HepG2 (cell line): ENCODE data around the gene GFOD1. TPM values are rescaled to one million over a fixed set of nuclear protein-coding genes. Genes with fewer than 3 reads are reported as not detected.

Experiments used
- ATAC-seq: fragments of 200-7000 bp; cut with Tn5 transposase; 3 replicates; pipeline ENCODE4 v1.9.1; 2020; ENCODE audit warnings: mild to moderate bottlenecking, moderate library complexity
- BruUV-seq: library from RNA; stranded (reverse); fragments of 400-500 nt; replicated peaks from 2 replicates; lab custom pipeline; 2021; lab: Mats Ljungman, UMichigan
- CTCF ChIA-PET: fragments of 300-600 bp; formaldehyde crosslinking; extraction: SDS; loops from one replicate; lab custom pipeline; 2021; ENCODE audit warnings: low total read pairs, inconsistent platforms, low intra/inter-chr PET ratio; lab: Yijun Ruan, JAX
- POLR2A ChIA-PET: fragments of 350-600 bp; sonication (Branson Sonifier 250); formaldehyde crosslinking; loops from one replicate; lab custom pipeline; 2020; ENCODE audit warnings: antibody characterized with exemption, inconsistent platforms; lab: Yijun Ruan, JAX
- DNase-seq: peaks from one replicate; pipeline ENCODE4 v3.0.0-alpha.2; 2015; ENCODE audit warnings: low spot score
- FAIRE-seq: peaks from 3 replicates; lab custom pipeline; 2011; peaks lifted over from hg19 to GRCh38; lab: Jason Lieb, UNC
- H2AFZ ChIP-seq: one replicate; pipeline ENCODE4 v1.6.1; 2011; ENCODE audit warnings: low read length, inconsistent platforms
- H3K27ac ChIP-seq: fragments of 300-600 bp; 3 replicates; pipeline ENCODE4 v1.8.0; 2011; ENCODE audit warnings: mixed run types, mild to moderate bottlenecking, mixed read lengths, low read length, inconsistent platforms; ENCODE audit not compliant: insufficient read depth; ENCODE audit errors: extremely low read length
- H3K27me3 ChIP-seq, 2 experiments: fragments of 200-600 bp in 1 of 2; 2 replicates in 1 of 2; 3 replicates in 1 of 2; pipeline versions ENCODE4 v1.6.0 to v1.8.0; 2011; ENCODE audit warnings: low read length in 2 of 2, mild to moderate bottlenecking in 2 of 2, moderate library complexity in 2 of 2, inconsistent platforms in 1 of 2; ENCODE audit not compliant: insufficient read depth in 2 of 2, control insufficient read depth in 1 of 2
- H3K36me3 ChIP-seq, 2 experiments: fragments of 200-600 bp in 1 of 2; replicated peaks in 1 of 2; 2 replicates in 1 of 2; 3 replicates in 1 of 2; pipeline versions ENCODE4 v1.5.1 to v1.8.0; 2011; ENCODE audit warnings: low read length in 2 of 2, inconsistent platforms in 1 of 2; ENCODE audit not compliant: insufficient read depth in 2 of 2, control insufficient read depth in 1 of 2
- H3K4me1 ChIP-seq: 2 replicates; pipeline ENCODE4 v1.5.1; 2012; ENCODE audit warnings: low read length, inconsistent platforms; ENCODE audit not compliant: insufficient read depth
- H3K4me2 ChIP-seq: 2 replicates; pipeline ENCODE4 v1.6.0; 2011; ENCODE audit warnings: low read depth, low read length, inconsistent platforms
- H3K4me3 ChIP-seq, 3 experiments: fragments of 200-600 bp in 1 of 3; sonication (generic), shearing (Covaris generic) in 1 of 3; replicated peaks in 1 of 3; 2 replicates each; pipeline ENCODE4 v1.5.1; 2011 to 2016; ENCODE audit warnings: low read length in 3 of 3, inconsistent platforms in 2 of 3, low read depth in 2 of 3, mild to moderate bottlenecking in 2 of 3, control low read depth in 1 of 3, mixed read lengths in 1 of 3; ENCODE audit not compliant: insufficient read depth in 1 of 3
- H3K79me2 ChIP-seq: one replicate; pipeline ENCODE4 v1.6.1; 2011; ENCODE audit warnings: low read length, inconsistent platforms; ENCODE audit not compliant: insufficient read depth
- H3K9ac ChIP-seq: 2 replicates; pipeline ENCODE4 v1.6.0; 2011; ENCODE audit warnings: mild to moderate bottlenecking, low read depth, low read length, inconsistent platforms; ENCODE audit not compliant: insufficient read depth
- H3K9me3 ChIP-seq: 2 replicates; pipeline ENCODE4 v1.5.1; 2012; ENCODE audit warnings: mild to moderate bottlenecking, low read length
- H4K20me1 ChIP-seq: 2 replicates; pipeline ENCODE4 v1.6.0; 2011; ENCODE audit warnings: inconsistent platforms, mild to moderate bottlenecking, low read length, moderate library complexity; ENCODE audit not compliant: insufficient read depth
- CEBPG ChIP-seq: IDR thresholded peaks from 2 replicates; pipeline ENCODE4 v1.6.1; 2016
- EHMT2 ChIP-seq: fragments of 200-600 bp; sonication (generic); IDR thresholded peaks from 2 replicates; pipeline ENCODE4 v1.7.0; 2017; ENCODE audit warnings: antibody characterized with exemption, low read depth, low read length, borderline replicate concordance
- ERF ChIP-seq: IDR thresholded peaks from 2 replicates; pipeline ENCODE4 v1.6.1; 2018; ENCODE audit warnings: missing biosample characterization, missing genetic modification reagents
- EZH2 ChIP-seq: conservative IDR thresholded peaks from 2 replicates; pipeline ENCODE4 v1.6.1; 2012; ENCODE audit warnings: mild to moderate bottlenecking, low read depth, low read length, moderate library complexity
- FOXO4 ChIP-seq: sonication (generic); formaldehyde crosslinking; conservative IDR thresholded peaks from 2 replicates; pipeline ENCODE4 v1.8.1; 2023; ENCODE audit warnings: missing genetic modification reagents
- ISL2 ChIP-seq: sonication (generic); formaldehyde crosslinking; IDR thresholded peaks from 2 replicates; pipeline ENCODE4 v1.5.0; 2020; ENCODE audit warnings: missing genetic modification reagents
- KLF9 ChIP-seq: IDR thresholded peaks from 2 replicates; pipeline ENCODE4 v1.6.1; 2016; ENCODE audit warnings: low read depth
- MBNL3 ChIP-seq: fragments of 250-450 bp; sonication (Bioruptor Pico); conservative IDR thresholded peaks from 2 replicates; pipeline ENCODE4 v1.8.0; 2022; ENCODE audit warnings: mild to moderate bottlenecking, inconsistent platforms
- MYC ChIP-seq: sonication (generic); formaldehyde crosslinking; IDR thresholded peaks from 2 replicates; pipeline ENCODE4 v1.9.0; 2021; ENCODE audit warnings: missing genetic modification reagents, borderline replicate concordance
- NAIF1 ChIP-seq: sonication (generic); formaldehyde crosslinking; IDR thresholded peaks from 2 replicates; pipeline ENCODE4 v1.5.0; 2020; ENCODE audit warnings: mild to moderate bottlenecking, missing genetic modification reagents, borderline replicate concordance
- NFIB ChIP-seq: sonication (generic); formaldehyde crosslinking; IDR thresholded peaks from 2 replicates; pipeline ENCODE4 v1.9.0; 2021; ENCODE audit warnings: missing genetic modification reagents, mild to moderate bottlenecking, borderline replicate concordance
- SMYD3 ChIP-seq: sonication (generic); formaldehyde crosslinking; IDR thresholded peaks from 2 replicates; pipeline ENCODE4 v1.8.1; 2023; ENCODE audit warnings: mild to moderate bottlenecking, missing genetic modification reagents
- SOX5 ChIP-seq: IDR thresholded peaks from 2 replicates; pipeline ENCODE4 v1.6.1; 2016; ENCODE audit warnings: borderline replicate concordance
- ZNF101 ChIP-seq: sonication (generic); formaldehyde crosslinking; IDR thresholded peaks from 2 replicates; pipeline ENCODE4 v1.4.0; 2020; ENCODE audit warnings: mild to moderate bottlenecking, low read depth, missing genetic modification reagents, borderline replicate concordance
- ZNF431 ChIP-seq: sonication (generic); formaldehyde crosslinking; IDR thresholded peaks from 2 replicates; pipeline ENCODE4 v1.9.0; 2022; ENCODE audit warnings: missing genetic modification reagents, low read depth, mild to moderate bottlenecking, borderline replicate concordance
- ZNF569 ChIP-seq: sonication (generic); formaldehyde crosslinking; IDR thresholded peaks from 2 replicates; pipeline ENCODE4 v1.5.0; 2020; ENCODE audit warnings: mild to moderate bottlenecking, missing genetic modification reagents, moderate library complexity, borderline replicate concordance
- ZNF761 ChIP-seq: sonication (generic); formaldehyde crosslinking; conservative IDR thresholded peaks from 2 replicates; pipeline ENCODE4 v1.4.0; 2020; ENCODE audit warnings: mild to moderate bottlenecking, missing genetic modification reagents
- WGBS: methylation state at CpG from one replicate; pipeline ENCODE4 v1.1.6; 2017; ENCODE audit warnings: low lambda C conversion rate; 5-methylcytosine and 5-hydroxymethylcytosine counted together
- in situ Hi-C: cut with HindIII; loops from 2 replicates; pipeline ENCODE4 v1.10.0; 2017; ENCODE audit warnings: low pct_unique_long_range_greater_than_20kb; ENCODE audit not compliant: extremely low pct_ligation_motif_present
- intact Hi-C: fragments of 100-400 bp; cut with micrococcal nuclease; formaldehyde crosslinking; loops from one replicate; pipeline ENCODE4 v1.10.0; 2022; ENCODE audit not compliant: unreplicated experiment
- polyA plus RNA-seq, 8 experiments: library from polyadenylated mRNA; depleted of rRNA in 3 of 8; stranded (reverse) in 7 of 8; unstranded in 1 of 8; fragments of >200 nt; fragmentation: Illumina TruSeq in 4 of 8; extraction: Trizol in 4 of 8; gene quantifications; 2 replicates each; pipeline versions ENCODE4 v1.2.1 to v1.2.3, GENCODE V29; 2011 to 2016; ENCODE audit warnings: low read depth in 4 of 8, missing spikeins in 1 of 8, mixed read lengths in 1 of 8; ENCODE audit not compliant: insufficient read depth in 1 of 8
- total RNA-seq, 5 experiments: library from RNA; depleted of rRNA; stranded (reverse); fragments of >200 nt; fragmentation: Illumina TruSeq; extraction: Trizol; gene quantifications; 2 replicates each; pipeline ENCODE4 v1.2.3, GENCODE V29; 2016; ENCODE audit warnings: low read depth in 1 of 5
- TF ChIP-seq, protein P1 (sequence below): sonication (generic); formaldehyde crosslinking; IDR thresholded peaks from 2 replicates; pipeline ENCODE4 v1.4.0; 2020; ENCODE audit warnings: missing genetic modification reagents

GFOD1 gene
- total and polyA plus RNA-seq, 2 of the 13 experiments (the other 11 are each of a cell fraction or from before 2014, with no cell fraction given): 1.9 to 6.4 TPM

GRCh38 chr6:13474787-13475186 is 12.6 kb downstream of the GFOD1 start:
- Histone ChIP-seq H3K4me3 (no peak overlapping the region), H3K79me2 (no peaks in the 10 kb centered on the region), H3K4me2 (no peak overlapping the region), H2AFZ (no peak overlapping the region), H3K4me1 (peaks cover 26% of the 10 kb centered on the region), H3K27ac (peak overlapping the region; percentile 16), H3K9ac (no peak overlapping the region), H3K27me3 (no peaks in the 10 kb centered on the region), H4K20me1 (no peaks in the 10 kb centered on the region), H3K36me3 (no peaks in the 10 kb centered on the region; a peak in 1 of 5 replicates), H3K9me3 (no peaks in the 10 kb centered on the region)
- no peak for DNase-seq
- no peak for TF ChIP-seq EHMT2
- no peak for TF ChIP-seq FOXO4 (CRISPR knock-in tag)
- TF ChIP-seq, protein P1, sequence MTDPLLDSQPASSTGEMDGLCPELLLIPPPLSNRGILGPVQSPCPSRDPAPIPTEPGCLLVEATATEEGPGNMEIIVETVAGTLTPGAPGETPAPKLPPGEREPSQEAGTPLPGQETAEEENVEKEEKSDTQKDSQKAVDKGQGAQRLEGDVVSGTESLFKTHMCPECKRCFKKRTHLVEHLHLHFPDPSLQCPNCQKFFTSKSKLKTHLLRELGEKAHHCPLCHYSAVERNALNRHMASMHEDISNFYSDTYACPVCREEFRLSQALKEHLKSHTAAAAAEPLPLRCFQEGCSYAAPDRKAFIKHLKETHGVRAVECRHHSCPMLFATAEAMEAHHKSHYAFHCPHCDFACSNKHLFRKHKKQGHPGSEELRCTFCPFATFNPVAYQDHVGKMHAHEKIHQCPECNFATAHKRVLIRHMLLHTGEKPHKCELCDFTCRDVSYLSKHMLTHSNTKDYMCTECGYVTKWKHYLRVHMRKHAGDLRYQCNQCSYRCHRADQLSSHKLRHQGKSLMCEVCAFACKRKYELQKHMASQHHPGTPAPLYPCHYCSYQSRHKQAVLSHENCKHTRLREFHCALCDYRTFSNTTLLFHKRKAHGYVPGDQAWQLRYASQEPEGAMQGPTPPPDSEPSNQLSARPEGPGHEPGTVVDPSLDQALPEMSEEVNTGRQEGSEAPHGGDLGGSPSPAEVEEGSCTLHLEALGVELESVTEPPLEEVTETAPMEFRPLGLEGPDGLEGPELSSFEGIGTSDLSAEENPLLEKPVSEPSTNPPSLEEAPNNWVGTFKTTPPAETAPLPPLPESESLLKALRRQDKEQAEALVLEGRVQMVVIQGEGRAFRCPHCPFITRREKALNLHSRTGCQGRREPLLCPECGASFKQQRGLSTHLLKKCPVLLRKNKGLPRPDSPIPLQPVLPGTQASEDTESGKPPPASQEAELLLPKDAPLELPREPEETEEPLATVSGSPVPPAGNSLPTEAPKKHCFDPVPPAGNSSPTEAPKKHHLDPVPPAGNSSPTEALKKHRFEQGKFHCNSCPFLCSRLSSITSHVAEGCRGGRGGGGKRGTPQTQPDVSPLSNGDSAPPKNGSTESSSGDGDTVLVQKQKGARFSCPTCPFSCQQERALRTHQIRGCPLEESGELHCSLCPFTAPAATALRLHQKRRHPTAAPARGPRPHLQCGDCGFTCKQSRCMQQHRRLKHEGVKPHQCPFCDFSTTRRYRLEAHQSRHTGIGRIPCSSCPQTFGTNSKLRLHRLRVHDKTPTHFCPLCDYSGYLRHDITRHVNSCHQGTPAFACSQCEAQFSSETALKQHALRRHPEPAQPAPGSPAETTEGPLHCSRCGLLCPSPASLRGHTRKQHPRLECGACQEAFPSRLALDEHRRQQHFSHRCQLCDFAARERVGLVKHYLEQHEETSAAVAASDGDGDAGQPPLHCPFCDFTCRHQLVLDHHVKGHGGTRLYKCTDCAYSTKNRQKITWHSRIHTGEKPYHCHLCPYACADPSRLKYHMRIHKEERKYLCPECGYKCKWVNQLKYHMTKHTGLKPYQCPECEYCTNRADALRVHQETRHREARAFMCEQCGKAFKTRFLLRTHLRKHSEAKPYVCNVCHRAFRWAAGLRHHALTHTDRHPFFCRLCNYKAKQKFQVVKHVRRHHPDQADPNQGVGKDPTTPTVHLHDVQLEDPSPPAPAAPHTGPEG (CRISPR knock-in tag): no peak
- TF ChIP-seq ISL2 (CRISPR knock-in tag): no peak
- TF ChIP-seq SMYD3: no peak
- no peak for TF ChIP-seq NFIB (CRISPR knock-in tag)
- TF ChIP-seq ZNF761: no peak
- TF ChIP-seq MBNL3 (CRISPR knock-in tag): no peak
- TF ChIP-seq ERF (CRISPR knock-in tag): no peak
- TF ChIP-seq MYC (CRISPR knock-in tag): no peak
- no peak for TF ChIP-seq CEBPG (CRISPR knock-in tag)
- no peak for TF ChIP-seq NAIF1
- TF ChIP-seq KLF9 (CRISPR knock-in tag): no peak
- TF ChIP-seq SOX5: no peak
- no peak for TF ChIP-seq EZH2
- TF ChIP-seq ZNF569: no peak
- no peak for TF ChIP-seq ZNF101 (CRISPR knock-in tag)
- TF ChIP-seq ZNF431: no peak
- over 99% methylated on average over 3 of the region's 3 CpGs for WGBS
- ChIA-PET CTCF (no interaction called here), POLR2A (interaction anchor here (1.0 to 1.9 kb wide), 2 partner anchors 10 to 100 kb away, joined by 4 to 7 read pairs; partner anchors contain the start of gene SIRT5)
- in situ Hi-C loops: no loop called here
- no peak for FAIRE-seq
- intact Hi-C loops: no loop called here
- BruUV-seq: no TSS peak
- ATAC-seq: no peak
